CD4-positive, alpha-beta T cell treated with Interleukin-15 for 4 hours (primary cell): ENCODE measurements around the gene KATNIP.
"Not testable (repeated sequence)": the region's sequence is repeated elsewhere in the genome, so short reads cannot be mapped to it uniquely, and the experiment has no call there.

ENCODE experiments used
- DNase-seq: peaks from one replicate; pipeline ENCODE4 v3.0.0-alpha.2; 2020; ENCODE audit warnings: low spot score

Gene KATNIP

DNA sequence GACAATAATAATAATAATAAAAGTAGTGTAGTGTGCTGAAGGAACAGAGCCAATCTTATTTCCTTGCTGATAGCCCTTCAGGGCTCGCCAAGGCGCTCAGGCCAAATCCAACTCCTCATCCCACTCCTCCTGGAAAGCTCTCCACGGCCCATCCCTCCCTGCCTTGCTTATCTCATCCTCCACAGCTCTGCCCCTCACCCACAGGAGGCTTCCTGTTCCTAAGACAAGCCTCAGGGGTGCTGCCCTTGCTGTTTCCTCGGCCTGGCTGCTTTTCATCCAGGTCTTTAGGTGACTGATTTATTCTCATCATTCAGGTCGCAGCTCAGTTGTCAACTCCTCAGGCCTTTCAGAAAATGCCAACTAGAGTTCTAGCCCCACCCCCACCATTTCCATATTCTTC lies 11.4 kb upstream of the KATNIP start:
- no peak for DNase-seq

DNA sequence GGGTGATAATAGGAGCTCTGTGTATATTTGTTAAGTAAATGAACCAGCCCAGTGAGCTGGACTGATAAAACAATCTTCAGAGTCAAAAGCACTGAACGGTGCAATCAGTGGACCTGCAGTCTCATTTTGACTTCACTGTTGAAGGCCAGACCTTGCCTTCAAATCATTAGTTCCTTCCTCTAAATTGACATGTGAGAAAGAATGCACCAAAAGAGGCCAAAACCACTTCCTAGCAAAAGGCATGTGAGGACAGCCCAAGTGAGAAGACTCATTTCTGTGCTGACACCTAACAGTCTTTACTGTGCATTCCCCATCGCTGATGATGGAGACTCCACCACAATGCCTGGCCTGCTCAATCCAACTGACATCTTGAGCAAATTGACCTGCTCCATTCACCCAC lies 10.8 kb upstream of the KATNIP start:
- DNase-seq: no peak

DNA sequence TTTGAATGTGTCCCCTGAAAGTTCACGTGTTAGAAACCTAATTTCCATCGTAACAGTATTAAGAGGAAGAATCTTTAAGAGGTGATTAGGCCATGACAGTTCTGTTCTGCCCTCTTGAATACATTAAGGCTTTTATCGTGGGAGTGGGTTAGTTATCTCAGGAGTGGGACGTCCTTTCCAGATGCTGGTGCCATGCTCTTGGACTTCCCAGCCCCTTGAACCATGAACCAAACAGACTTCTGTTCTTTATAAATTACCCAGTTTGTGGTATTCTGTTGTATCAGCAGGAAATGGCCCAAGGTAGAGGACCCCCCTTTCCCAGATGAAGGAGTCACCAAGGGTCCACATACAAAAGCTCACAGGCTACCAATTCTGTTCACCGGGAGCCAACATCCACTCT lies 10.3 kb upstream of the KATNIP start:
- no peak for DNase-seq

GRCh38 chr16:27543801-27544200 lies 6.1 kb upstream of the KATNIP start:
- DNase-seq: no peak

- DNase-seq: no peak
Observed at GRCh38 chr16:27544671-27545070, 5.3 kb upstream of the KATNIP start.

- DNase-seq: no peak
Observed at GRCh38 chr16:27547134-27547533, 2.8 kb upstream of the KATNIP start.

GRCh38 chr16:27547851-27548250 lies 2.1 kb upstream of the KATNIP start:
- DNase-seq: no peak

DNA sequence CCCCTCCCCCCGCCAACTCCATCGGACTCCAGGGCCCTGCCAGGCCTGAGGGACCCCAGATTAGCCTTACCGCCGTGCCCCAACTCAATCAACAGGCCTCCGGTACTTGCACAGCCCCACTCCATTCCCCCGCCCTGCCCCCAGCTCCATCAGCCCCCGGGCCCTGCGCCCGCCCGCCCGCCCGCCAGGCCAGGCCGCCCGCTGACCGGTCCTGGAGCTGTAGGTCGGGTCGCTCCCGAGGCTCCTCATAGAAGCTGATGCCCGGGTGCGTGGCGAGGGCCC lies 539 bp upstream of the KATNIP start:
- no peak for DNase-seq

- DNase-seq: no peak
Observed at GRCh38 chr16:27550582-27550920, 607 bp downstream of the KATNIP start.

GRCh38 chr16:27551036-27551435 lies 1.1 kb downstream of the KATNIP start:
- no peak for DNase-seq

GRCh38 chr16:27556471-27556870 lies 6.5 kb downstream of the KATNIP start:
- no peak for DNase-seq

DNA sequence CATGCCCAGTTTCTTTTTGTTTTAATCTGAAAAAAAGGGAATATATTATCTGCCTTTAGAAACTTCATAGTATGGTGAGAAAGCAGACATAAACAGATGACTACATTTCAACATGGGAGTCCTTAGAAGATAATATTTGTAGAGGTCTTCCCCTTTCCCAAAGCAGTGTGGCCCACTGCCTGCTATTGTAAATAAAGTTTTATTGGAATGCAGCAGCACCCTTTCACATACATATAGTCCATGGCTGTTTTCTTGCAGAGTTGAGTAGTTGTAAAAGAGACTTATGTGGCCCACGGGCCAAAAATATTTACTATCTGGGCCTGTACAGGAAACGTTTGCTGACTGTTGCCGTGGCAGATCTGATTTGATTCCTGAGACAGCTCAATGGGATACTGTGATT lies 8.5 kb downstream of the KATNIP start:
- no peak for DNase-seq

GRCh38 chr16:27558932-27559331 lies 9.0 kb downstream of the KATNIP start:
- no peak for DNase-seq

DNA sequence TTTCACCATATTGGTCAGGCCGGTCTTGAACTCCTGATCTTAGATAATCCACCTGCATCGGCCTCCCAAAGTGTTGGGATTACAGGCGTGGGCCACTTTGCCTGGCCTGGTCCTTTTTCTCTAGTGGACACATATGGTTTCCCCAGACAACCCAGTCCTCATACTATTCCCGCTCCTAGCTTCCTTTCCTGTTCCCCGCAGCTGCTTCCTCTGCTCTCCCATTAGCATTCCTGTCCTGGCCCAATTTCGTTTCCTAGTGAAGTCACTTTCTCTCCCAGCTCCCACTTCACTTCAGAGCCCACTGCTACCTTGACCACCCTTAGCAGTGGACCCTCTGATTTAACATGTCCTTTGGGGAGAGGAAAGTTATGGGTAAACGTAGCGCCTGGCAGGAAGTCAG lies 11.3 kb downstream of the KATNIP start:
- no peak for DNase-seq

- no peak for DNase-seq
Observed at GRCh38 chr16:27564224-27564623, 14.3 kb downstream of the KATNIP start.

DNA sequence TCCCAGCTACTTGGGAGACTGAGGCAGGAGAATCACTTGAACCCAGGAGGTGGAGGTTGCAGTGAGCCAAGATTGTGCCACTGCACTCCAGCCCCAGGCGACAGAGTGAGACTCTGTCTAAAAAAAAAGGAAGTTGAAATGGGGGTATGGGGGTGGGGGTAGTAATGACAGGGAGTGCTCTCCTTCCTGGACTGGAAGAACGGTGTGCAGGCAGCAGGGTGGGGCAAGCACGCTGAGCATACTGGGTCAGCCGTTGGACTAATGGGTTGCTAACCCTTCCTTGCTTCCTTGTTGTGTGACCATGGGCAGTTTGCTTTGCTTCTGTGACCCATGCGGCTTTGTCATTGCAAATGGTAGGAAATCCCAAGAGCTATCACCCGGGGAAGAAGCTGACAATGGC lies 16.5 kb downstream of the KATNIP start:
- no peak for DNase-seq

DNA sequence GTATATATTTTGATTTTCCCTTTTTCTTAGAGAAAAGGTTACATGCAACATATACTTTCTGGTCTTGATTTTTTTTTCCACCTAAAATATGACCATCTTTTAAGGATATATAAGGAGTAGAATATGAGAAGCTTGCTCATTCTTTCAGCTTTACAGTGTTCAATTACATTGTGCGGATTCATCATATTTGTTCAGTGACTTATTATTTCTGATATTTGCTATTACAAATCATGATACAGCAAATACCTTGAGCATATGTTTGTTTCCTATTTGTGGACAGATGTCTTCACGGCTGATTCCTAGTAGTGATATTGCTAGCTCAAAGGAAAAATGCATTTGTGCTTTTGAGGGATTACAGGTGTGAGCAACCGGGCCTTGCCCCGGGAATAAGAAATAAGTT lies 18.1 kb downstream of the KATNIP start:
- DNase-seq: no peak

GRCh38 chr16:27570986-27571385 lies 21.0 kb downstream of the KATNIP start:
- DNase-seq: not testable (repeated sequence)

DNA sequence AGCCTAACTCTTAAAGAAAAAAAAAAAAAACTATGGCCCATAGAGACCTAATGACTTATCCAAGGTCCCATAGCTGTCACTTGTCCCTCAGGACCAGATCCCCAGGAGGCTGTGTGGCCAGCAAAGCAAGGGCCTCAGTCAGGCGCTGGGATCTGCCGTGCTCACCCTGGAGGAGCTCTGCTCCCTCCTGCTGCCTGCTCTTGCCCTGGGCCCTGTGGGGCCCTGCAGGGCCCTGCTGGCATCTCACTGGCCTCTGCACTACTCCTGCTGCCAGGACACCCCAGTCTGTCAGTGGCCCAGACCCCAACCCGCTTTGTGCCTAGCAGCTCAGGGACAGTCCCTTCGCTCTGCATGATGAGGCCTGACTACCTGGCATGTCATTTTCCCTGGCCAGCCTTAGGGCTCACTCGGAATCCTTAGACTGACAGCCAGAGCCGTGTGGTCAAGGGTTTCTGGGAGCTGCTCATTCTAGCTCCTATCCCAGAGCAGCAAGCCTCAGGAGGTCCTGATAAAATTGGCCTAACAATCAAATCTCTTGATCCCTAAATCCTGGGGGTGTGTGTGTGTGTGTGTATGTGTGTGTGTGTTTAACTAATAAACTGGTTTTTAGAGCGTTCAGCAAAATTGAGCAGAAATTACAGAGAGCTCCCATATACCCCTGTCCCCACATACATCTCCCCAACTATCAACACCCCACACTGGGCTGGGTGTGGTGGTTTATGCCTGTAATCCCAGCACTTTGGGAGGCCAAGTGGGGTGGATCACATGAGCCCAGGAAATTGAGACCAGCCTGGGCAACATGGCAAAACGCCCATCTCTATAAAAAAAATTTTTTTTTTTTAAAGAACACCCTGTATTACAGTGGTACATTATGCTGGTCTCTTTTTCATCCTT lies 21.7 kb downstream of the KATNIP start:
- no peak for DNase-seq

DNA sequence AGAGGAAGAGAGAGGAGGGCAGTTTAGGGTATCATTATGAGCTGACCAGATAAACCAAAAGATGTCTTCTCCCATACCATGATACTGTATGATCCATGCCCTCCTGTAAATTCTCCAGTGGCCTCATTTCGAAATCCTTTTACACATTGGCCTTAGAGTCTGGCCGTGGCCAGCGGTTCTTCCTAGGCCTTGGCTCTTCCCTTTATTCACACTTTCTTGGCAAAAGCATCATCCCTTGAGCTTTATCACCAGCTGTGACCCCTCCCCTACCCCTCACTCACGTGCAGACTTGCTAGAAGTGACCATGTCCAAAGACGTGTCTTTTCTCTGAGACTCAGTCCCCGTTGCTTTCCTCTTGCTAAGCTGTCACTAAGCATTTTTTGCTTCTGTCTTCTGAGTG lies 22.8 kb downstream of the KATNIP start:
- no peak for DNase-seq

- no peak for DNase-seq
Observed at GRCh38 chr16:27576729-27577128, 26.8 kb downstream of the KATNIP start.

- no peak for DNase-seq
Observed at GRCh38 chr16:27579087-27579980, 29.4 kb downstream of the KATNIP start.

DNA sequence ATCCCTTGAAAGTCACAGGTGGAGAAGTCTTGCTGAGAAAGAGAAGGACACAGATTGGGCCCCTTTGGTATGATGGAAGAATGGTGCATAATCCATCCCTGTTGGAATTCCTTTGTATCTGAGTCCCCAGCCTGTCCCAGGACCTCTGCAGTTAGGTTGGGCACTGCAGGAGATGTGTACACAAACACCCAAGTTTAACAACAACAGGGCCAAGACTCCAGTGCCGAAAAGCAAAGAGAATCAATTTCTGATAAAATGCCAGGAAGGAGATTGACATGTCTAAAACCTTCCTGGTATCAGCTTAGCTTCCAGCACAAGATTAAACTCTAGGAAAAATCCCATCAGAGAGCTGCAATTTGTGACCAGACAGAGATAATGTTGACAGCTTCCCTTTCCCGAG lies 32.9 kb downstream of the KATNIP start:
- no peak for DNase-seq

DNA sequence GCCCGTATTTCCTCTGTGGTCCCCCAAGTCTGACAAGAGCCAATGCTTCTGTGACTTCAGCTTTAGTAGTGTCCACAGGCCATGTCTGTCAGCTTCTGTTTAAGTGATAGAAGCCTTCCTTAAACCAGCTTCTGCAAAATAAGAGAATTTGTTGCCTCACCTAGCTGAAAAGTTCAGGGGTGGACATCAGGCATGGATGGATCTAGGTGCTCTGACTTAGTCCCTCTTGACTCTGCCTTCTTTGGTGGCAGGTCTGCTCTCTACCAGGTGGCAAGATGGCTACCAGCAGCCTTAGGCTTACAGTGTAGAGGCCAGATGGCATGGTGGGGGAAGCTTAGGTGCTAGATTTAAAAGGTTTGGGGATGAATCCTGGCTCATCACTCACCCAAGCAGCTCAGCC lies 33.7 kb downstream of the KATNIP start:
- DNase-seq: no peak
